ENCODE data around the gene OR2T11.
A peak's percentile ranks its signal among the peaks of the same experiment; 100 is the strongest.
"Not testable (repeated sequence)": the region's sequence is repeated elsewhere in the genome, so short reads cannot be mapped to it uniquely, and the experiment has no call there.

Gene OR2T11

DNA sequence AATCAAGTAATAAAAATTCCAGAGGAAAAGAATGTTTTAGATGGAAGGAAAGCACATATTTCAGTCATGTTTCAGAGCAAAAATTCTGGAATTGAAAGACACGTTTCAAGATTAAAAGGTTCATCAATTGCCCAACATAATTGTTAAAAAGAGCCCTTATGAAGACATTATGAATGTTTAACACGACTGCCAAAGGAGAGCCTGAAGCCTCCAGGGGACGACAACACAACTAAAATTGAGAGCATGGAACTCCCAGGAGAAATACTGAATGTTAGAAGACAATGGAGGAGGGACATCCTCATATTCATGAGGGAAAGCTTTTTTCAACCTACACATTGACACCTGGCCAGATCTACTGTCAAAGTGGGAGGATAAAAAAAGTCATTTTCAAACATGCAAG is 16.0 kb downstream of the OR2T11 start:
- DNase-seq (ENCODE audit: low read depth in 2 of 2) = peak; percentile 3 to 11

DNA sequence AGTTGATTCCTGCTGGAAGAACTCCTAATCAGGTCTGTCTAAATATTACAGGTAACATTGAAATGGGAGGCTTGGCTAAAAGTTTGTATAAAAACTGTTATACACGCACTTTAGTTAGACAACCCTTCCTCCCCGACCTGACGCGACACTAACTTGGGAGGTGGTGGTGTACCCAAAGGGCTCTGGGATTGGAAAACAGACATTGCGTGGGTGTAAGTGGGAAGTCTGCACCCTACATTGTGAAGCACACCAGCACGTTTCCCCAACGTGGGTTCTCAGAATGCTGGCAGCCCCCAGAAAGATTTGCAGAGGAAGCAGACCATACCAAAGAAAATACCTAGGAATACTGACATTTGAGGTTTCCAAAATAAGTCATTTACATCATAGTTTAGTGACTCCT is 16.8 kb downstream of the OR2T11 start:
- DNase-seq (ENCODE audit: low read depth in 2 of 2) = no peak

DNA sequence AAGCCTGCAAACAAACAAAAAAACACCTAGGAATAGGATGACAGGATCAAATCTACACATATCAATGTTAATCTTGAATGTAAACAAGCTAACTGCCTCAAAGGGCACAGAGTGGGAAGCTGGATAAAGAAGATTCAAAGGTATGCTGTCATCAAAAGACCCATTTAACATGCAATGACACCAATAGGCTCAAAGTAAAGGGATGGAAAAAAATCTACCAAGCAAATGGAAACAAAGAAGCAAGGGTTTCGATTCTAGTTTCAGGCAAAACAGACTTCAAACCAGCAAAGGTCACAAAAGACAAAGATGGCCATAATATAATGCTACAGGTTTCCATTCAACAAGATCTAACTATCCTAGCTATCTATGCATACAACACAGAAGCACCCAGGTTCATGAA is 21.1 kb downstream of the OR2T11 start:
- no peak for DNase-seq (ENCODE audit: low read depth in 2 of 2)

DNA sequence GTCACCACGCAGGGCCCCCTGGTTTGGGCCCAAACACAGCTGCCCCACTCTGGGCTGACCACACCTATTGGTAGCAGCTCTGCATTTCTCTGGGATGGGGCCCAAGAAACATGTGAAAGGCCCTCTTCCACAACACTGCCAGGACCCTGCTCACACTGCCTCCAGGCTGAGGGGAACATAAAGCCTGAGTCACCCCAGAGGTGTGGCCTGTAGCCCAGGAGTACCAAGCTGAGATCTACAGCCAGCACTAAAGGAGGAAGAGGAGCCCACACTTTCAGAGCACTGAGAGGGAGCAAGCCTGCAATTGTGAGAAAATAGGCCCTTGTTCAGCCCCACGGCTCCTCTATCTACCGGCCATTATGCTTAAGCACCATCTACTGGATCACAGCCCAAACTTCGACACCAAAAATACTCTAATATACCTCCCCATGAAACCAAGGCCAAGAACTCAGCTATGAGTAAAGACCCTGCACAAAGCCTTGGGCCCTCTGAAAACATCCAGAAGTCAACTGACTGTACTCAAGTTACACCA is 22.9 kb downstream of the OR2T11 start:
- DNase-seq (ENCODE audit: low read depth in 2 of 2) = no peak

DNA sequence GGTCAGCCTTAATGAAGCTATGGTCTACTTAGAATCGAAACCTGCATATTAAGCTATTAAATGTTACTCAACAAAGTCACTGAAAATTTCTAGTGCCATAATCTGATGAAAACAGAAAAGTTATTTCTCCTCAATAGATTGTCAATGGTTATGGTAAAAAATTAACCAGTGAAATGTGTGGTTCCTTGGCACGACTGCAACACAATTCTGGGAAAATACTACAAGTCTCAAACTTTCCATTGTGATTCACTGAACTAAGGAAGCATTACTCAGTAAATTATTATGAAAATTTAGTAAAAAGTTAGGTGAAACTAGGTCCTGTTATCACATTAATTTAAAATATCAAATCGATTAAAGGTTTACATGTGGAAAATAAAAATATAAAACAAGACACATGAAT is 24.6 kb downstream of the OR2T11 start:
- DNase-seq (ENCODE audit: low read depth in 2 of 2) = no peak

DNA sequence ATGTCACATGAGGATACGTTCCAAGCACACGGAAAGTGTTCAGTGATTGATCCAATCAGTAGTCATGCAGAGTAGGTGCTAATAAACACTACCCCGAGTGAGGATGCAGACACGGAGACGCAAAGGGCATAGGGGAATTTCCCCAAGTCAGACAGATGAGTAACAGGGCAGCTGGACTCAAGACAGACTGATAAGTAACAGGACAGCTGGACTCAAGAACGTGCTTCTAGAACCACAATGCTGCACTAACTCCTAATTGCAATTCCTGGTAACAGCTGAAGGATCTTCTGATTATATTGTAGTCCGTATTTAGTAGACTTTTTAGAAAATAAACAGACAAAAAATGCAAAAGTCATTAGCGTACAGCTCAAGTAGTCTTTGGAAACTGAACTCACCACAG is 35.5 kb downstream of the OR2T11 start:
- no peak for DNase-seq (ENCODE audit: low read depth in 2 of 2)

DNA sequence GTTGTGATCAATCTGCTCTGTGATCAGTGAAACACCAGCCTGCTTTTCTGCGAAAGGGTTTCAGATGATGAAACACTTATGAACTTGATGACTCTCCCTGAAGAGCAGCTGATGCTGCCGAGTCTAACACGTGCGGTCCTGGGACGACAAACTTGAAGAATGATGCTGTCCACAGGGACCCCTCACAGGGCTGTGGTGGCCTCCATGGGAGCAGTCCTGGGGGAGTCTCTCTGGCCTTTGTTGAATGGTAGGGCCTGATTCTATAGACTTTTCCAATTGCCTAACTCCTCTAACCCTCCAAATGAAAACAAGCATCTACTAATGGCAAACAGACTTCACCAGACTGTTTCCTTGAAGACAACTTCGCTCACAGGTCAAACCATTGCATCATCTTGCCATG is 37.3 kb downstream of the OR2T11 start, which contains the start of gene OR2T10:
OR2T10 (minus strand) TSS at position 112 of the 400 bp plus-strand sequence. CDS start 3,932 bp downstream, outside the sequence.
- DNase-seq (ENCODE audit: low read depth in 2 of 2) = no peak

DNA sequence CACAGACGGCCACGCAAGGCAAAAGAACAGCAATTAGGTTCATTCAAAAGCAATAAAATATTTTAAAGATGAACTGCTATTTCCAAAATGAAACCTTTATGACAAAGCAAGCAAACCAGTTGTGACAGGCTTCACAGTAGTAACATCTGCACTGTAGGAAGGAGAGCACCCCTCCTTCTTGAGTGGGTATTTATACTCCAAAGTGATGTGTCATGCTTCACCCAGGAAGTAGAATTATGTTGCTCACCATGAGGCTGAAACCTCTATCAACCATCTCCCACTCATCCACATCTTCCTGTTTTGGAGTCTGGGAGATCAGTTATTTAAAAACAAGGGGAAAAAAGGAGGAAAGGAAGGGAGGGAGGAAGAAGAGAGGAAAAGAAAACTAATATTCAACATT is 38.3 kb downstream of the OR2T11 start:
- no peak for DNase-seq (ENCODE audit: low read depth in 2 of 2)

DNA sequence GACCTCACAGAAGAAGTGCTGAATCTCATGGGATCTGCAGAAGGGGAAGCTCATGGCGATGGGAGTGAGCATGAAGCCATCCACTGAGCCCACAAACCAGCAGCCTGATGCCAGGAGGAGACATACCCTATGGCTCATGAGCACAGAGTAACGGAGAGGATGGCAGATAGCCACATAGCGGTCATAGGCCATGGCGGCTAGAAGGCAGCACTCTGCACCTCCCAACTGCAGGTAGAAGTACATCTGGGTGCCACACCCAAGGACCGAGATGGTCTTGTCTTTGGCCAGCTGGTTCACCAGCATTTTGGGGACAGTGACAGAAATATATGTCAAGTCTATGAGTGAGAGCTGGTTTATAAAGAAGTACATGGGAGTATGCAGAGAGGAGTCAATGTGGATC is 41.7 kb downstream of the OR2T11 start:
- DNase-seq (ENCODE audit: low read depth in 2 of 2) = no peak

DNA sequence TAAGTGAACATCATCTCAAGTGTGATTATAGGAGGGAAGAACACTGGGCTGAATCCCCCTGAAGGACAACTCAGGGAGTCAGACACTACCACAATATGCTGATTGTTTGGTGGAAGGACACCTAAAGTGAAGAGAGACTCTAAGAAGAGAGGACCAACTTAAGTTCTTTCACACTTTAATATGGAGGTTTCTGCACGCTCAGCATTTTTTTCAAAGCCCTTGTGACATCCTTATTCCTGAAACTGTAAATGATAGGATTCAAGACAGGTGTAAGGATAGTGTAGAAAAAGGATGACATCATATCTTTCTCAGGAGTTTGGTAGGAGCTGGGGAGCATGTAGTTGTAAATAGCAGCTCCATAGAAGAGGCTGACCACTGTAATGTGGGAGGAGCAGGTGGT is 42.2 kb downstream of the OR2T11 start:
- DNase-seq (ENCODE audit: low read depth in 2 of 2) = no peak

DNA sequence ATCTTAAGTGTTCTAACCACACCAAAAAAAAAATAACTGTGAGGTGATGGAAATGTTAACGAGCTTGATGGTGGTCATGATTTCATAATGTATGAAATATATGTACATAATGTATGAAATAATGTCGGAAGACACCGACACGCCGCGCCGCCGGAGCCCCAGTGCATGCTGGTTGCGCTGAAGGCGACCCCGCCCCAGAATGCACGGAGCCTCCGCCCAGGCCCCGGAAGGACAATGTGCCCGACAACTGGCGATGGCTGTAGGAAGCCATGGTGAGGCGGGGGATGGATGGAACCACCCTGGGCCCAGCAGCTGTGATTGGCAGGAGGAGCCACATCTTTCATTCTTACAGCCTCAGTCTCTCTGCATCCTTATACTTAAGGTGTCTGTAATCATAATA is 44.8 kb downstream of the OR2T11 start:
- no peak for DNase-seq (ENCODE audit: low read depth in 2 of 2)

DNA sequence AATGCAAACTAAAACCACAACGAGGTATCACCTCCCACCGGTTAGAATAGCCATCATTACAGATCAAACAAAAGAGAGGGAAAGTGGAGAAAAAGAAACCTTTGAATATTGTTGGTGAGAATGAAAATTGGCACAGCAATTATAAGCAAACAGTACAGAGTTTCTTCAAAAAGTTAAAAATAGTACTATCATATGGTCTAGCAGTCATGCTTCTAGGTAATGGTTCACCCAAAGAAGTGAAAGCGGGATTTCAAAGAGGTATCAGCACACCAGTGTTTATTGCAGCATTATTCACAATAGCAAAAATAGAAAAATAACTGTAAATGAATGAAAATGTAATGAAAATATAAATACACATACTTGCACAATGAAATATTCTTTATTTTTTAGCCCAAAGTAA is 45.6 kb downstream of the OR2T11 start:
- DNase-seq (ENCODE audit: low read depth in 2 of 2) = no peak

DNA sequence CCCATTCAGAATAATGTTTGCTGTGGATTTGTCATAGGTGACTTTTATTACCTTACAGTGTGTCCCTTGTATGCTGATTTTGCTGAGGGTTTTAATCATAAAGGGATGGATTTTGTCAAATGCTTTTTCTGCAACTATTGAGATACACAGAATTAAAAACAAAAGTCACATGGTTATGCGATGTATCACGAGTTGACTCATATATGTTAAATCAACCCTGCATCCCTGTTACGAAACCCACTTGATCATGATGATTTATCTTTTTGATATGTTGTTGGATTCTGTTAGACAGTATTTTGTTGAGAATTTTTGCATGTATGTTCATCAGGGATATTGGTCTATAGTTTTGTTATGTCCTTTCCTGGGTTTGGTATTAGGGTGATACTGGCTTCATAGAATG is 49.6 kb downstream of the OR2T11 start:
- DNase-seq (ENCODE audit: low read depth in 2 of 2) = no peak

DNA sequence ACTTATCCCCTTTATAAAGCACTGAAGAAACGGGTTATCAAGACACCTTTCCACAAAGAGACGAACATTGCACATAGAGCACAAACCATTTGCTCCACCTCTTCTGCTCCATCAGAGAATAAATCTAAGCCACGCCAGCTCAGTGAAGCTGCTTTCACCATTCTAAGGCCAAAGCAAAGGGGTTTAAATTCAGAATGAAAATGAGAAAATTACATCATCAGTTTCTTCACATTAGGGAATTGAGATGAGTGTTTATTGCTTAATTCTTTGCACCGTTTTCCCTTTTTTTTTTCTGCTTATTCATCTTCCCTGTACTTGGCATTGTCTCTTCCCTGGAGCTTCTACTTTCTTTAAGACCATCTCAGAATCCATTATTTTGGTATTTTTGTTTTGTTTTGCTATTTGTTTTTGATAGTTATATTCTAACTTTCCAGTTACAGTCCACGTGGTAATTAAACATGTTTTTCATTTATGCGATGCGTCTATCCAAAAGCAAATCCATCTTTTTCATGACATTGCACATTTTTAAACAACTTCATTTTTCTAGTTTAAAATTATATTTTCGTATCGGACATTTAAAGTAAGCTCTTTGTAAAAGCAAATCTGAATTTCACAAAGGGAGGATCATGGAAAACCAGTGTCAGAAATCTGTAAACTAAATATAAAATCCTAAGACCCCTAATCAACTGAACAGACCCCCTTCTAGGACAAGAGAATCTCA is 58.5 kb downstream of the OR2T11 start:
- DNase-seq (ENCODE audit: low read depth in 2 of 2) = no peak

DNA sequence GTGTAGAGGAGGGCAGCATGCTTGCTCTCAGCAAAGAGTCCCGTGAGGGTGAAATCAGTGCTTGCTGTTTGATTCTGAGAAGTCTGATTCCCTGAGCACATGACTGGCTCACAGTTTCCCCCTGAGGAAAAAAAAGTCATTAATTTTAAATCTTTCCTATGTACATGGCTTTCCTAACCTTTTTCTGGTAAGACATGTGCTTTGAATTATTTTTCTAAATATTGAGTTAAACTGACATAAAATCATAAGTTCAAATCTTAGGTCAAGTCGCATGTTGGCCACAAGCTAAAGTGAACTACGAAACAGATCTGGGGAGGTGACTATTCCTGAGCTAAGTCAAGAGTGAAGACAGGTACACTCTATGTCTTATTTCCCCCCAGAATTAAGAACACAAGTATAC is 60.2 kb downstream of the OR2T11 start, which contains the start of gene OR2T34:
OR2T34 (minus strand) TSS at position 101 of the 400 bp plus-strand sequence; CDS start at position 101, 0 bp downstream.
- not testable (repeated sequence) for DNase-seq (ENCODE audit: low read depth in 2 of 2)

DNA sequence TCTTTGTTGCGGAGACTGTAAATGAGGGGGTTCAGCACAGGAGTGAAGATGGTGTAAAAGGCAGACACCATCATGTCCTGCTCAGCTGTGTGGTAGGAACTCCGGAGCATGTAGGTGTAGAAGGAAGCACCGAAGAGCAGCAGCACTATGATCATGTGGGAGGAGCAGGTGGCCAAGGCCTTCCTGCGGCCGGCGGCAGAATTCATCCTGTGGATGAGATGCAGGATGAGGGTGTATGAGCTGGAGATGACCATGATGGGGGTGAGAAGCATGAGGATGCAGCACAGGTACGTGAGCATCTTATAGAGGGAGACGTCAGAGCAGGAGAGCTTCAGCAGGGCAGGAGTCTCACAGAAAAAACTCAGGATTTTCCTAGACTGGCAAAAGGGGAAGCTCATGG is 61.0 kb downstream of the OR2T11 start:
- not testable (repeated sequence) for DNase-seq (ENCODE audit: low read depth in 2 of 2)
